ENCODE data around the gene ZNF565.

DNA sequence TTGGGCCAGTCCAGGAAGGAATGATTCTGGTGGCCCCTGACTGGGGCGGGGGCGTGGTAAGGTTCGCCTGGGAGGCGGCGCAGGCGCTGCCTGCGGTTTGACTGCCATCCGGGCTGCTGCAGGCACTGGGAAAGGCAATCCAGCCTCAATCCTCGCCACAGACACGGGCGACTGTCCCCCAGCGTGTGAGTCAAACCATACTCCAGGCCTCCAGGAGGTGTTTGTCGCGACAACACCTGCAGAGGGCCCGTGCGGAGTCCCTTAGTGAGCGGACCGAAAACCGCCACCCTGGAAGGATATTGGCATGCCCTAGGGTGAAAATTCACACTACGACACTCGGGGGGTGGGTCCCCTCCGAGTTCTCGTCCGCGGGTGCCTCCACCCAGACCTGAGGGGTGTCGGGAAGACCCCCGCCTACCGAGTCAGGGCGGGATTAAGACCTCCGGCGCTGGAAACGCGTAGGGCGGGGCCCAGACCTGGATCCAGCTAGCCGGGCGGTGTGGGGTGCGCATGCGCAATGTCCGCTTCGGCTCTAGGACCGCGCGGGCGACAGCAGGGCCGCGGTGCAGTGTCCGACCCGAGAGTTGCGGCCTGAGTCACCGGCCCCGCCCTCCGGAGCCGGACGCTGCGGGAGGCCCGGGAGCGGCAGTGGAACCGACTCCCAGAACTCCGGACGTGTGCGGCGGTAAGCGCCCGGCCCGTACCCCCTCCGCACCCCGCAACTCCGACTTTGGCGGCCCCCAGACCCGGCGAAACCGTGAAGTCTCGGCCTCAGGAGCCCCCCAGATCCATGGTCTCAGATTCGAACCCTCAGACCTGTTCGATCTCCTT, 74.8 kb downstream of the ZNF565 start, which contains the start of gene CAPNS1:
- peak; percentile 68 for TF ChIP-seq POLR2A (IDR thresholded peaks at IDR 0.05; ENCODE audit: low read length)
- TF ChIP-seq GATA1 (IDR thresholded peaks at IDR 0.05; ENCODE audit: low read depth, low read length): no peak
